Kidney (tissue), 14 donors: ENCODE measurements around the gene BCDIN3D. TPM values are rescaled to one million over a fixed set of nuclear protein-coding genes. Genes with fewer than 3 reads are reported as not detected.

Source experiments
- DNase-seq, 5 donors: peaks; one replicate each; pipeline ENCODE4 v3.0.0-alpha.2; 2013 to 2020
- FAIRE-seq: peaks from 2 replicates; lab custom pipeline; 2012; peaks lifted over from hg19 to GRCh38; lab: Jason Lieb, UNC
- H3K27ac ChIP-seq, 2 donors: one replicate each; pipeline ENCODE4 v1.7.0; 2013; ENCODE audit warnings: low read depth in 2 of 2, low read length in 2 of 2, inconsistent platforms in 1 of 2
- H3K27me3 ChIP-seq: one replicate; pipeline ENCODE4 v1.7.1; 2013; ENCODE audit warnings: low read length, inconsistent platforms; ENCODE audit not compliant: control insufficient read depth, insufficient read depth
- H3K36me3 ChIP-seq, 3 donors: one replicate each; pipeline versions ENCODE4 v1.7.0 to v1.7.1; 2013; ENCODE audit warnings: low read length in 3 of 3, control low read depth in 1 of 3, inconsistent platforms in 1 of 3; ENCODE audit not compliant: insufficient read depth in 3 of 3, control insufficient read depth in 2 of 3
- H3K4me1 ChIP-seq, 3 donors: one replicate each; pipeline versions ENCODE4 v1.7.0 to v1.7.1; 2013; ENCODE audit warnings: low read length in 3 of 3, inconsistent platforms in 1 of 3, low read depth in 1 of 3; ENCODE audit not compliant: control insufficient read depth in 2 of 3, insufficient read depth in 2 of 3
- H3K4me3 ChIP-seq, 3 donors: one replicate each; pipeline versions ENCODE4 v1.7.0 to v1.8.1; 2013; ENCODE audit warnings: low read length in 3 of 3, control low read depth in 1 of 3, inconsistent platforms in 1 of 3
- H3K9ac ChIP-seq, 3 donors: one replicate each; pipeline versions ENCODE4 v1.7.0 to v1.7.1; 2013; ENCODE audit warnings: low read length in 3 of 3, control low read depth in 1 of 3, inconsistent platforms in 1 of 3
- H3K9me3 ChIP-seq, 3 donors: one replicate each; pipeline versions ENCODE4 v1.7.0 to v1.7.1; 2013; ENCODE audit warnings: low read length in 3 of 3, control low read depth in 1 of 3, inconsistent platforms in 1 of 3; ENCODE audit not compliant: control insufficient read depth in 2 of 3, insufficient read depth in 1 of 3
- intact Hi-C: fragments of 100-400 bp; cut with DNase I; formaldehyde crosslinking; loops from one replicate; pipeline ENCODE4 v1.11.1; 2022
- polyA plus RNA-seq: library from polyadenylated mRNA; stranded (reverse); fragments of 350-450 nt; fragmentation: Illumina TruSeq; extraction: RNeasy Lipid Tissue Mini Kit (QIAGEN cat#74804); gene quantifications from one replicate; pipeline ENCODE4 v1.2.3, GENCODE V29; 2014; ENCODE audit warnings: low read depth, low replicate concordance; ENCODE audit not compliant: insufficient read depth
- total RNA-seq: library from RNA; stranded (reverse); fragmentation: NEBNext Ultra II Directional; extraction: Animal tissue kit (Norgen Biotek cat#: 25700); gene quantifications from one replicate; pipeline ENCODE4 v1.2.1, GENCODE V29; 2021
- TF ChIP-seq, protein P1 (sequence below): IDR thresholded peaks from 3 replicates; pipeline ENCODE4 v1.5.1; 2012; ENCODE audit warnings: mild to moderate bottlenecking, moderate library complexity, borderline replicate concordance; ENCODE audit not compliant: insufficient read depth; ENCODE audit errors: extremely low read depth
- donor health status: control.
- donor health status: control.
- donor health status: control.
- donor health status: control.
- donor health status: control.
- donor health status: DM: yes; HTN: yes; CAD: no.
- donor health status: Normal renal cell carcinoma (clear cell type).

The BCDIN3D gene
- total and polyA plus RNA-seq, 2 donors from 2014 or later, result 4.6 to 5.1 TPM

DNA sequence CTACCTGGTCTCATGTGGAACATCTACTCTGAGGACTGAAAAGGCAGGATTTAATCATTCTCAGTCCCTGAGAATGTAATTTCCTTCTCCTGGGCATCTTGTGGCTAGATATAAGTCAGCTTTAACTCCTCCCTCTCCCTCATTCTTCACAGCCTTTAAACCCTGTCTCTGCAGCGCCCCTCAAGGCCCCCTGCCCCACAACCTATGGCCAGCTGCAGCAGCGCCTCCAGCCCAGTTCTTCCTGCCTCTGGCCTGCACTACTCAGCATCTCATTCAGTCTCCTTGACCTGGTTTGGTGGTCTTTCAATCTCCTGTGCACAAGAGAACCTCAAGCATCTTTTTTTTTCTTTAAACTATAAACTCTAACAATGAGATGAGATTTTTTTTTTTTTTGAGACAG, 44.0 kb downstream of the BCDIN3D start:
- Histone ChIP-seq H3K27me3 (no peaks in the 10 kb centered on the region), H3K36me3 (peaks cover 0 to 35% (median 11%) of the 10 kb centered on the region in 3 donors), H3K27ac (no peak overlapping the region), H3K4me3 (no peak overlapping the region), H3K9ac (no peak overlapping the region), H3K9me3 (no peaks in the 10 kb centered on the region), H3K4me1 (peaks cover 0 to 5% (median 0%) of the 10 kb centered on the region in 3 donors)
- no peak for DNase-seq
- intact Hi-C loops, result no loop called here
- no peak for FAIRE-seq
- TF ChIP-seq, protein P1, sequence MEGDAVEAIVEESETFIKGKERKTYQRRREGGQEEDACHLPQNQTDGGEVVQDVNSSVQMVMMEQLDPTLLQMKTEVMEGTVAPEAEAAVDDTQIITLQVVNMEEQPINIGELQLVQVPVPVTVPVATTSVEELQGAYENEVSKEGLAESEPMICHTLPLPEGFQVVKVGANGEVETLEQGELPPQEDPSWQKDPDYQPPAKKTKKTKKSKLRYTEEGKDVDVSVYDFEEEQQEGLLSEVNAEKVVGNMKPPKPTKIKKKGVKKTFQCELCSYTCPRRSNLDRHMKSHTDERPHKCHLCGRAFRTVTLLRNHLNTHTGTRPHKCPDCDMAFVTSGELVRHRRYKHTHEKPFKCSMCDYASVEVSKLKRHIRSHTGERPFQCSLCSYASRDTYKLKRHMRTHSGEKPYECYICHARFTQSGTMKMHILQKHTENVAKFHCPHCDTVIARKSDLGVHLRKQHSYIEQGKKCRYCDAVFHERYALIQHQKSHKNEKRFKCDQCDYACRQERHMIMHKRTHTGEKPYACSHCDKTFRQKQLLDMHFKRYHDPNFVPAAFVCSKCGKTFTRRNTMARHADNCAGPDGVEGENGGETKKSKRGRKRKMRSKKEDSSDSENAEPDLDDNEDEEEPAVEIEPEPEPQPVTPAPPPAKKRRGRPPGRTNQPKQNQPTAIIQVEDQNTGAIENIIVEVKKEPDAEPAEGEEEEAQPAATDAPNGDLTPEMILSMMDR, result no peak

DNA sequence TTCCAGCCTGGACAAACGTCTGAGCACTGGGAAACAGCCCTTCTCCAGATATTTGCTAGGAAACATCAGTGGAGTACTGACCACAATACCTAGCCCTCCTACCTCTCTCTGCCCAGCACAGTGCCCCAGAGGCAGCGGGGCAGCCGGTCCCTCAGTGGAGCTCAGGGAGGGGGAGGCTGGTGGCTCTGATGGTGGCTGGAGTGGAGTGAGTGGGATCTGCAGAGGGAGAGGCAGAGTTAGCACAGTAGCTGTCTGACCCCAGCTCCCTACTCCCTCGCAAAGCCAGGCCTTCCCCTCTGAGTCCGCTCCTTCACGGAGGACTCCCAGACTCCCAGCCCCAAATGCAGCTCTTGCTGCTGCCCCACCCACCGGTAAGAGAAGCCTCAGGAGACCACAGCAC, 44.7 kb downstream of the BCDIN3D start:
- FAIRE-seq, result no peak
- TF ChIP-seq, protein P1, result no peak
- DNase-seq, result no peak
- H3K9ac ChIP-seq, result no peak overlapping the region
- no peaks in the 10 kb centered on the region for H3K9me3 ChIP-seq
- H3K27me3 ChIP-seq, result no peaks in the 10 kb centered on the region
- H3K36me3 ChIP-seq, result peaks cover 0 to 35% (median 12%) of the 10 kb centered on the region in 3 donors
- peaks cover 0 to 5% (median 0%) of the 10 kb centered on the region in 3 donors for H3K4me1 ChIP-seq
- H3K4me3 ChIP-seq, result no peak overlapping the region
- intact Hi-C loops, result no loop called here
- no peak overlapping the region for H3K27ac ChIP-seq

DNA sequence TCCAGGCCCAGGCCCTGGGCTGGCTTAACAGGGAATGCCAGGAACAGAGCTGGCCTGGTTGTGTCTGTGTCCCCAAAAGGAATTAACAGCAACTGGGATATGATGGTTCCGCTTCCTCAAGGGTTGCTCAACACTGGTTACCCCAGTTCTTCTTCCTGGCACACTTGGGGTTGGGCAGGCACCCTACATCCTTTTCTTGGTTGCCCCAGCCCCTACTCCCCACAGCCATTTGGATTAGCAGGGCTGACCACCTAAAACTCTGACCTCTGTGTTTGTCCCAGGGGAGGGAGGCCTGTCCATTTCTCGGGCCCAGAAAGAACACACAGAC, 45.5 kb downstream of the BCDIN3D start:
- intact Hi-C loops, result no loop called here
- no peaks in the 10 kb centered on the region for H3K9me3 ChIP-seq
- H3K9ac ChIP-seq, result no peak overlapping the region

More for the DNA sequence above, 45.5 kb downstream of the BCDIN3D start:
- Histone ChIP-seq H3K36me3 (peaks cover 0 to 30% (median 12%) of the 10 kb centered on the region in 3 donors), H3K27me3 (no peaks in the 10 kb centered on the region), H3K4me1 (peaks cover 0 to 5% (median 0%) of the 10 kb centered on the region in 3 donors), H3K4me3 (no peak overlapping the region), H3K27ac (no peak overlapping the region)
- FAIRE-seq (no peak), DNase-seq (no peak)
- TF ChIP-seq, protein P1, result no peak
